ENCODE data around the gene DCUN1D4. TPM values are rescaled to one million over a fixed set of nuclear protein-coding genes. Genes with fewer than 3 reads are reported as not detected.

DCUN1D4 gene
- total RNA-seq, 1 donor from 2014 or later = 28.7 TPM

- DNase-seq (ENCODE audit: low read depth) (no peak), FAIRE-seq (no peak)
- Histone ChIP-seq H3K27me3 (ENCODE audit: control insufficient read depth, insufficient read depth, low read length) (no peaks in the 10 kb centered on the region), H3K4me3 (ENCODE audit: low read depth, low read length) (no peak overlapping the region), H3K36me3 (ENCODE audit: control insufficient read depth, insufficient read depth, low read length) (no peaks in the 10 kb centered on the region)
- no peak for TF ChIP-seq CTCF (IDR thresholded peaks at IDR 0.05; ENCODE audit: insufficient read depth, low read length, severe bottlenecking)
These were observed 7.3 kb downstream of the DCUN1D4 start for GRCh38 chr4:51850294-51850693.

- Histone ChIP-seq H3K4me3 (ENCODE audit: low read depth, low read length) (no peak overlapping the region), H3K27me3 (ENCODE audit: control insufficient read depth, insufficient read depth, low read length) (no peaks in the 10 kb centered on the region), H3K36me3 (ENCODE audit: control insufficient read depth, insufficient read depth, low read length) (no peaks in the 10 kb centered on the region)
- FAIRE-seq = no peak
- no peak for TF ChIP-seq CTCF (IDR thresholded peaks at IDR 0.05; ENCODE audit: insufficient read depth, low read length, severe bottlenecking)
- no peak for DNase-seq (ENCODE audit: low read depth)
These were observed 8.4 kb downstream of the DCUN1D4 start for GRCh38 chr4:51851090-51851936.

DNA sequence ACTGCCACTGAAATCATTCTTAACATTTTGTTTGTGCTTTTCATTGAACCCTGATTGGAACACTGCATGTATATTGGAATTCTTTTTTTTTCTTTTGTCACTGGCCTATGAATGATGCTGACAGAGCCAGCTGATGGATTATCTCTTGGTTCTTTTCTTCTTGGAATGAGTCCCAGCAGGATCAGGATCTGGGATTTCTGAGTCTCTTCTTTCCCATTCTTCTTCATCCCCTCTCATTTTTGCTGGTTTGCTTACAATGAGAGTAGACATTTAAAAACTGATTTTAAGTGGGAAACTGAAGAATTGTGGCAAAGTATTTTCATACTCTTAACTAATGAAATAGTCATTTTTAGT lies 9.0 kb downstream of the DCUN1D4 start:
- FAIRE-seq = no peak
- no peak for DNase-seq (ENCODE audit: low read depth)
- Histone ChIP-seq H3K36me3 (ENCODE audit: control insufficient read depth, insufficient read depth, low read length) (no peaks in the 10 kb centered on the region), H3K27me3 (ENCODE audit: control insufficient read depth, insufficient read depth, low read length) (no peaks in the 10 kb centered on the region), H3K4me3 (ENCODE audit: low read depth, low read length) (no peak overlapping the region)
- TF ChIP-seq CTCF (IDR thresholded peaks at IDR 0.05; ENCODE audit: insufficient read depth, low read length, severe bottlenecking) = no peak

DNA sequence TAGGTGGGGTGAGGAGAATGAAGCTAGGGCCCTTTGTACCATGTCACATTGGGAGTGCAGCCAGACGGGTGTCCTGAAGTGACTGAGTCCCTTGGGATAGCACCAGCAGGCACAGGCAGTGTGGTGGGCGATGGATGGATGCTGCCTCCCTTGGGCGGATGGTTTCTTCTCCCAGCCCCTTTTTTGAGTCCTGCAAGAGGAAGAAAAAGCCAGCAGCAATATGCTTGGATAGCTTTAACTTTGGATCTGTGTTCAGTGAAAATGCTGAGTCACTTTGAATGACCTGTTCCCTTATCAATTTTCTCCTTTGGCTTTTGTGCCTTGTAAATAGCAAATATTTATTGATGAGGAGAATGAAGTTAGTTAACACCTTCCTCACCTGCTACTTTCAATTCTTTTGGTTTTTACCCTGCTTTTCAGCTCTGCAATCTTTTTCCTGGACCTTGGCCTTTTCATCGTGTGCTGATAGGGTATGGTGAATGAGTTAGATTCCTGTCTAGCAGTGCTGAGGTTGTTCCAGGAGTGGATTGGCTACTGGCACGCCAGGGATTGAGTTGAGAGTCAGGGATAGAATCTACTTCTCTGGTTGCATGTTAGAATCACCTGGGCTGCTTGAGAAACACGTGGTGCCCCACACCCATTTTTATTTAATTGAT lies 10.2 kb downstream of the DCUN1D4 start:
- DNase-seq (ENCODE audit: low read depth) (no peak), FAIRE-seq (no peak)
- Histone ChIP-seq H3K4me3 (ENCODE audit: low read depth, low read length) (no peak overlapping the region), H3K36me3 (ENCODE audit: control insufficient read depth, insufficient read depth, low read length) (no peaks in the 10 kb centered on the region), H3K27me3 (ENCODE audit: control insufficient read depth, insufficient read depth, low read length) (no peaks in the 10 kb centered on the region)
- no peak for TF ChIP-seq CTCF (IDR thresholded peaks at IDR 0.05; ENCODE audit: insufficient read depth, low read length, severe bottlenecking)

- DNase-seq (ENCODE audit: low read depth) (no peak), FAIRE-seq (no peak)
- no peak overlapping the region for H3K4me3 ChIP-seq (ENCODE audit: low read depth, low read length)
- TF ChIP-seq CTCF (IDR thresholded peaks at IDR 0.05; ENCODE audit: insufficient read depth, low read length, severe bottlenecking) = no peak
- H3K36me3 ChIP-seq (ENCODE audit: control insufficient read depth, insufficient read depth, low read length) = no peaks in the 10 kb centered on the region
- no peaks in the 10 kb centered on the region for H3K27me3 ChIP-seq (ENCODE audit: control insufficient read depth, insufficient read depth, low read length)
These were observed 12.3 kb downstream of the DCUN1D4 start for GRCh38 chr4:51855270-51855669.

Data from bronchial epithelial cell (primary cell).